Central memory CD8-positive, alpha-beta T cell (primary cell): ENCODE data around the gene PTPRH.
"Not testable (repeated sequence)": the region's sequence is repeated elsewhere in the genome, so short reads cannot be mapped to it uniquely, and the experiment has no call there.

Source experiments
- ATAC-seq: fragments of 150-1000 bp; cut with Tn5 transposase; replicated peaks from 2 replicates; pipeline ENCODE4 v1.10.0; 2022; ENCODE audit warnings: mild to moderate bottlenecking, moderate FRiP score, moderate number of reproducible peaks; ENCODE audit not compliant: poor library complexity, severe bottlenecking; ENCODE audit errors: extremely low read depth
- DNase-seq, 2 donors: peaks; one replicate each; pipeline ENCODE4 v3.0.0; 2021; ENCODE audit warnings: low spot score in 2 of 2
- H3K27ac Mint-ChIP-seq: one replicate; pipeline ENCODE4 v1.8.0; 2022; ENCODE audit warnings: low read depth, mild to moderate bottlenecking, moderate library complexity, mixed read lengths
- H3K27me3 Mint-ChIP-seq: one replicate; pipeline ENCODE4 v1.8.0; 2022; ENCODE audit warnings: mixed read lengths
- H3K36me3 Mint-ChIP-seq: one replicate; pipeline ENCODE4 v1.8.0; 2022; ENCODE audit warnings: mild to moderate bottlenecking, moderate library complexity, mixed read lengths; ENCODE audit not compliant: insufficient read depth
- H3K4me1 Mint-ChIP-seq: one replicate; pipeline ENCODE4 v1.8.0; 2022; ENCODE audit warnings: mixed read lengths
- H3K4me3 Mint-ChIP-seq: one replicate; pipeline ENCODE4 v1.8.0; 2022; ENCODE audit warnings: mild to moderate bottlenecking, moderate library complexity, mixed read lengths
- H3K9me3 Mint-ChIP-seq: one replicate; pipeline ENCODE4 v1.8.0; 2022; ENCODE audit warnings: mixed read lengths

Gene PTPRH

DNA sequence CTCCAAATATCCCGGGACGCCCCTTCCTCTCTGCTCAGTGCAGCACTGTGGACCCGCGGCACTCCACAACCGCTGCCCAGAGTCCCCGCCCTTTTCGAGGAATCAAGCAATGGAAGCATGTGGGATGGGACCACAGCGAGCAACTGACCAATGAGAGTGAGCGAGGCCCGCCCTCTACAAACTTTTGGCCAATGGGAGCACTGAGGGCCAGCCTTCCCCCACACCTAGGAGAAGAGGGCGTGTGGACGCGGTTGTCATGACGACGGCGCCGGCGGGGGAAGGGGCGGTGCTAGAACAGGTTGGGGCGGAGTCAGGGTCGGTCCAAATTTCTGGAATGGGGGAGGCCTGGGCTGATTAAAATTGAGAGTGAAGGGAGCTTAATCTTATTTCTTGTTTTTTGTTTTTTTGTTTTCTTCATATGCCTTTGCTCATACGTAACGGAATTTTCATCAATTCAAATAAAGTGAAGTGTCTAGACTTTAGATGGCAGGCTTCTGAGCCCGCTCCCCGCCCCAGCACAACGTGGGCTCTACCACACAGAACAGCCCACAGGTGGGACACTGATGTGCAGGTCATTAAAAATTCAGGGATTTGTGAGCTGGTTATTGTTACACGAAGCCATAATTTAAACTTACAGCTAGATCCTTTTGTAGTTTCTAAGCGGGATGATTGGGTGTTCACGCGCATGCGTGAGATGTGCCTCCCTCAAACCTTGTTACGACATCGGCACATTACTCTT is 42.6 kb downstream of the PTPRH start, which contains the start of gene DNAAF3:
TSS of gene DNAAF3 (minus strand) at position 84 of the 739 bp plus-strand sequence. CDS start 200 bp downstream, outside the sequence.
- Mint-ChIP-seq H3K27ac (peak within 1 kb of the TSS; percentile 58), H3K9me3 (no peaks in the 10 kb centered on the region), H3K27me3 (peaks cover 79% of the 10 kb centered on the region), H3K36me3 (peaks cover 10% of the 10 kb centered on the region), H3K4me1 (peaks cover 11% of the 10 kb centered on the region), H3K4me3 (peak within 1 kb of the TSS; percentile 10)
- DNase-seq (peak in 1 of 2 donors; percentile 23), ATAC-seq (peak; percentile 43)

DNA sequence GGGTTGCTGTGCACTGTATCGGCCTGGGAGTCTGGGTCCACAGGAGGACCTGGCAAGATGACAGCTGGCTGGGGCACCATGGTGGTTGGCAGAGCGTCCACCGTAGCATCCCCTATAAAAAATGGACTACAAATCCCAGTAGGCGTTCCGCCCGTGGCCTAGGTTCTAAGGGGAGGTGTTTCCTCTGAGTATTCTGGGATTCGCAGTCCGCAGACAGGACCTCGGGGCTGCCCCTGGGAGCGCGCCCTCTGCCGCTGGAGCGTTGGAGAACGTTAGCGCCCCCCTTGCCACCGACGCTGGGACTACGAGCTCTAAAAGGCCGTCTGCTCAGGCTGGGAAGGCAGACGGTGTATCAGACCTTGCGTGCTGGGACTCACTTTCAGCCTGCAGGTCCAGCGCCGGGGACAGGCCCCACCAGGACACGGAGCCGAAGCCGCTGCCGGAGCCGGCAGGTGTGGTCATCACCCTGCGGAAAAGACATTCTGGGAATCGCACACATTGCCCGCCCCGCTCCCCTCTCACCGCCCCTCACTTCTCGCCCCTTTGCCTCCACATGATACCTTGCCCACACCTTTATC is 43.3 kb downstream of the PTPRH start:
- Mint-ChIP-seq H3K27ac (peak overlapping the region; percentile 58), H3K4me3 (peak overlapping the region; percentile 10), H3K4me1 (peaks cover 11% of the 10 kb centered on the region), H3K36me3 (peaks cover 8% of the 10 kb centered on the region), H3K9me3 (no peaks in the 10 kb centered on the region), H3K27me3 (peaks cover 73% of the 10 kb centered on the region)
- ATAC-seq (peak; percentile 52), DNase-seq (no peak)

DNA sequence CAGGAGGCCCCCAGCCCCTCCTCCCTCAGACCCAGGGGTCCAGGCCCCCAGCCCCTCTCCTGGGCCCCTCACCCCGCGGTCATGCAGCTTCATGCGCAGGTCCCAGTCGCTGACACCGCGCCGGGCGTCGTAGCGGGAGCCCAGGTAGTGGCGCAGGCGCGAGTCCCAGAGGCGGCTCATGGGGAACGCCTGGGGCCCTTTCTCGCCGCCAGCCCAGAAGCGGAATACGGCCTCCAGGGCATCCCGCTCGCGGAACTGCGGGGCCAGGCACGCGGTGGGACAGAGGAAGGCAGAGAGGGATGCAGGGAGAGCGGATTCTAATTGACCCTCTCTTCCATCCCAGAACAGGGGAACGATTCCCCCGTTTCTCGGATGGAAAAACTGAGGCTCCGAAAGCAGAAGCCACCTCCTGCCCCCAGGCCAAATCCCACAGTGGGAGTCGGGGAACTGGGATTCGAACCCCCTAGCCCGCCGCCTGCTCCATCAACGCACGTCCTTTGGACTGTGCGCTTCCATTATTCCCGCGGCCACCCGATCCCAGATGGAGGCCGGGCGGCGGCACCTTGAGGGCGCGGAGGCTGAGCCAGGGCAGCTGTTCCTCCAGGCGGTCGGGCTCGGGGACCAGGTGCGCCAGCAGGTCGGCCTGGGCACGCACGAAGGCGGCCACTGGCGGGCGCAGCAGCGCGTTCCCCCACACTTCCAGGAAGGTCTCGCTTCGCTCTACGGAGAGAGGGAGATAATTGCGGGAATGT is 47.6 kb downstream of the PTPRH start:
- H3K4me3 Mint-ChIP-seq, result no peak overlapping the region
- H3K9me3 Mint-ChIP-seq, result no peaks in the 10 kb centered on the region
- H3K27me3 Mint-ChIP-seq, result peaks cover 77% of the 10 kb centered on the region
- no peak overlapping the region for H3K27ac Mint-ChIP-seq
- no peak for ATAC-seq
- no peak for DNase-seq
- peaks cover 19% of the 10 kb centered on the region for H3K4me1 Mint-ChIP-seq
- peaks cover 7% of the 10 kb centered on the region for H3K36me3 Mint-ChIP-seq

DNA sequence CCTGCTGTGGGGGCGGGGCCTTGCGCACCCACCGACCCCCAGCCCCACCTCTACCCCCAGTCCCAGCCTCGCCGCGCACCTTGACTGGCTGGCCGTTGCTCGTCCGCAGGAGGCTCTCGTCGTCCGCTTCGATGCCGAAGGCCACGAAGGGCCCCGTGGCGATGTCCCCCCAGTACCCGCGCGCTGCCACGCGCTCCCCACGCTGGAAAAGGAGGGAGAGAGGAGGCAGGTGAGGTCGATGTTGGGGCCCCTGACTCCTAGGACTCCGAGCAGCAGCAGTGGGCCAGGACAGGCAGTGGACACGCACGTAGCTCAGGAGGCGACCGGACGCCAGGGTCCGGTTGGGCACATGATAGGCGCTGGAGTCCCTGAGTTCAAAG is 48.3 kb downstream of the PTPRH start:
- DNase-seq (no peak), ATAC-seq (no peak)
- Mint-ChIP-seq H3K9me3 (no peaks in the 10 kb centered on the region), H3K4me3 (no peak overlapping the region), H3K27me3 (peaks cover 77% of the 10 kb centered on the region), H3K27ac (no peak overlapping the region), H3K4me1 (peaks cover 14% of the 10 kb centered on the region), H3K36me3 (peaks cover 7% of the 10 kb centered on the region)

DNA sequence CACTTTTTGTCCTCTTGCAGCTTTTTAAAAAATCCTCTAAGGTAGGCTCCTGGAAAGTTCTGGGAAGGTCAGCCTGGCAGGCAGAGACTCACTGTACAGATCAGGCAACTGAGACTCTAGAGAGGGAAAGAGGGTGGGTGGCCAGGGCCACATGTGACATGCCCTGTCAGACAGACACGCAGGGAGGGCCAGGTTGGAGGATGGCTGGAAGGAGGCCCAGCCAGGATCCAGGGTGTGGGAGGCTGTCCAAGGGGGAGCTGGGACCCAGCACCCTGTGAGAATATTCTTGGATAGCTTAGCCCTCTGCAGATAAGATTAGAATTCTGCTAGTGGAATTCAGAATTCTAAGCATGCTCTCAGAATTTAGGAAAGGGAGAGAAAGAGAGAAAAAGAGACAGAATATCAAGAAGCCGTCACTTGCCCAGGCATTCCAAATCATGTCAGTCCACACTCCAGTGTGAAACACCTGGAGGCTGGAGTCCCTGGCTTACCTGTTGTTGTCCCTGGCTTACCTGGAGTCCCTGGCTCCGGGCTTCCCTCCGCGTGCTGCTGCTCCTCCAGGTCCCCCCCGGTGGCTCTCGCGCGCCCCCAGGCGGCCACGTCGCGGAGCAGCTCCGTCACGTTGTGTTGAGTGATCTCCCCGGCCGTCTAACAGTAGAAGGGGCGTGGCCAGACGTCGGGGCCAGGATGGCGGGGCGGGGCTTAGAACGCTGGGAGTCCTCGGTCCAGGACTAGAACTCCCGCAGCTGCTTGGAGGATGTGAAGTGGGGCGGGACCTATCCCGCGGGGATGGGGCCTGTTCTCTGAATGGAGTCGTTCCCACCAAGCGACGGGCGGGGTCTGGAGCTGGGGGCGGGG is 48.9 kb downstream of the PTPRH start:
- Mint-ChIP-seq H3K4me1 (peaks cover 14% of the 10 kb centered on the region), H3K4me3 (no peak overlapping the region)
- DNase-seq, result peak; percentile 69 to 78

GRCh38 chr19:55158848-55159749 is 50.2 kb downstream of the PTPRH start:
- DNase-seq, result no peak
- Mint-ChIP-seq H3K4me3 (no peak overlapping the region), H3K4me1 (peaks cover 19% of the 10 kb centered on the region), H3K27ac (no peak overlapping the region), H3K36me3 (peaks cover 3% of the 10 kb centered on the region), H3K27me3 (peaks cover 60% of the 10 kb centered on the region), H3K9me3 (peaks cover 4% of the 10 kb centered on the region)
- ATAC-seq, result no peak

More for the DNA sequence above, 48.9 kb downstream of the PTPRH start:
- no peaks in the 10 kb centered on the region for H3K9me3 Mint-ChIP-seq
- H3K36me3 Mint-ChIP-seq, result peaks cover 7% of the 10 kb centered on the region
- peaks cover 71% of the 10 kb centered on the region for H3K27me3 Mint-ChIP-seq
- ATAC-seq, result peak; percentile 90
- peak overlapping the region; percentile 74 for H3K27ac Mint-ChIP-seq

DNA sequence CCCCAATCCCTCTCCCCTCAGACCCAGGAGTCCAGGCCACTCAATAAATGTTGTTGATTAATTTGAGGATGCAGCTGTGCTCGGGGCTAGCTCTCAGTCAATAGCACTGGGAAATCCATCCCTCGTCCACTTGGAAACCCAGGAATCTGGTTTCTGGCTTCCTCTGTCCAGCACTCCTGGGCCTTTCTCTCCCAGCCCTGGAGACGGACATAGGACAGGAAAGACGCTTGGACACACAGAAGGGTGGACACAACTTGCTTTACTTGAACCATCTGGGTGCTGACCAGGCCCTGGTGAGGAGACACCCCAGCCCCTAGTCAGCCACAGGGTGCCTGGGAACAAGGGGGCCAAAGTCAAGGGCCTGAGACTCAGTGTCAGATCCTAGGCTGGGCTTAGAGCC is 50.9 kb downstream of the PTPRH start:
- Mint-ChIP-seq H3K9me3 (peaks cover 10% of the 10 kb centered on the region), H3K36me3 (peaks cover 3% of the 10 kb centered on the region), H3K4me3 (no peak overlapping the region), H3K27ac (no peak overlapping the region), H3K4me1 (peaks cover 26% of the 10 kb centered on the region), H3K27me3 (peaks cover 53% of the 10 kb centered on the region)
- no peak for DNase-seq
- no peak for ATAC-seq

DNA sequence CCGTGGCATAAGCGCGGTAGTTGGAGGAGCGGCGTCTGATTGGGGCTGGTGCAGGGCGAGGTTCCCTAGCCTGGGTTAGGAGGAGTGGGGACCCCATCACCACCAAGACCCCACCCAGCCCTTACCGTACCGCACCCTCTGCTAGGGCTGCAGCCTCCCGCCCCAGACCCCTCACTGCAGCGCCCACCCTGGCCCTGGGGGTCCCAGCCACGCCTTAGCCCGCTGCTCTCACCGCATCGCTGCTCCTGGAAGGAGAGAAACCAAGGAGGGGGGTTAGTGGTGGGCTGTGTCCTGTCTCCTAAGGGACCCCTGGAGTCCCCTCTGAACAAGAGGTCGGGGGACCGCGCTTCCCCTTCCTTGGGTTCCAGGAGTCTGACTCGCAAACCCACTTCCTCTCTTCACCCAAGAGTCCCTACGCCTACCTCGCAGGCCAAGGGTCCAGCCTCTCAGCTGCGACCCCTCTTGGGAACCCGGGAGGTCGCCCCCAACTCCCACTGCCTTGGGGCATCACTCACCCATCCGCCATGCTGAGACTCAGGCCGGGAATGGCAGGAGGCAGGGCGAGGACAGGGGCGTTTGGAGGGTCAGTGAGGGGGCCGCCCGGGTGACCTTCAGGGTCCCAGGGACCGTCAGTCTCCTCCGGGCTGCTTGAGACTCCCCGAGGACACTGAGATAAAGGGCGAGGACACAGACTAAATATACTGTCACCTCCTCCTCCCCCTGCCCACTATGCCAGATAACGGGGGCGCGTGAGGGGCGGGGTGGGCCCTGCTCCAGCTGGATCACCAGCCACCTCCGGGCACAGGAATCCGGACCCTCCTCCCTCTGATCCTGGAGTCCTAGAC is 52.0 kb downstream of the PTPRH start, which contains the start of gene TNNI3:
TSS of gene TNNI3 (minus strand) at position 669 of the 845 bp plus-strand sequence. CDS start at position 526, 143 bp downstream.
- DNase-seq (no peak), ATAC-seq (no peak)
- no peak within 1 kb of the TSS for H3K27ac Mint-ChIP-seq
- no peak within 1 kb of the TSS for H3K4me3 Mint-ChIP-seq
- H3K9me3 Mint-ChIP-seq, result peaks cover 11% of the 10 kb centered on the region
- H3K27me3 Mint-ChIP-seq, result peaks cover 52% of the 10 kb centered on the region
- H3K36me3 Mint-ChIP-seq, result peaks cover 2% of the 10 kb centered on the region
- peaks cover 27% of the 10 kb centered on the region for H3K4me1 Mint-ChIP-seq

- H3K4me3 Mint-ChIP-seq, result no peak overlapping the region
- ATAC-seq (no peak), DNase-seq (no peak)
- no peak overlapping the region for H3K27ac Mint-ChIP-seq
- peaks cover 52% of the 10 kb centered on the region for H3K27me3 Mint-ChIP-seq
- peaks cover 35% of the 10 kb centered on the region for H3K4me1 Mint-ChIP-seq
- H3K9me3 Mint-ChIP-seq, result peaks cover 18% of the 10 kb centered on the region
- peaks cover 4% of the 10 kb centered on the region for H3K36me3 Mint-ChIP-seq
Measured at GRCh38 chr19:55156202-55157063, 52.9 kb downstream of the PTPRH start.

DNA sequence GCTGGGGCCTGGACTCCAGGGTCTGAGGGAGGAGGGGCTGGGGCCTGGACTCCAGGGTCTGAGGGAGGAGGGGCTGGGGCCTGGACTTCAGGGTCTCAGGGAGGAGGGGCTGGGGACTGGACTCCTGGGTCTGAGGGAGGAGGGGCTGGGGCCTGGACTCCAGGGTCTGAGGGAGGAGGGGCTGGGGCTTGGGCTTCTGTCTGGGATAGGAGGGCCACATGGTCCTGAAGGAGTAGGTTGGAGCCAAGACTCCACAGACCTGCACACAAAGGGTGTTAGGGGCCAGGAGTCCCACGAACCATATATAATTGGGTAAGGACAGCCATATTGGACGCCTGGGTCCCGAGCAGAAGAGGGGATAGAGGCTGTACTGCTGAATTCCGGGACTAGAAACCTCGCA is 53.5 kb downstream of the PTPRH start:
- not testable (repeated sequence) for H3K27ac Mint-ChIP-seq, ATAC-seq, H3K36me3 Mint-ChIP-seq, H3K4me3 Mint-ChIP-seq, DNase-seq
- Mint-ChIP-seq H3K9me3 (peaks cover 18% of the 10 kb centered on the region), H3K27me3 (peaks cover 49% of the 10 kb centered on the region), H3K4me1 (peaks cover 36% of the 10 kb centered on the region)
